ENCODE data around the gene SLC6A13. TPM values are rescaled to one million over a fixed set of nuclear protein-coding genes. Genes with fewer than 3 reads are reported as not detected.

Gene SLC6A13
- total and polyA plus RNA-seq, 7 donors: 0.07 to 1.6 (median 0.50) TPM; not detected in 1

DNA sequence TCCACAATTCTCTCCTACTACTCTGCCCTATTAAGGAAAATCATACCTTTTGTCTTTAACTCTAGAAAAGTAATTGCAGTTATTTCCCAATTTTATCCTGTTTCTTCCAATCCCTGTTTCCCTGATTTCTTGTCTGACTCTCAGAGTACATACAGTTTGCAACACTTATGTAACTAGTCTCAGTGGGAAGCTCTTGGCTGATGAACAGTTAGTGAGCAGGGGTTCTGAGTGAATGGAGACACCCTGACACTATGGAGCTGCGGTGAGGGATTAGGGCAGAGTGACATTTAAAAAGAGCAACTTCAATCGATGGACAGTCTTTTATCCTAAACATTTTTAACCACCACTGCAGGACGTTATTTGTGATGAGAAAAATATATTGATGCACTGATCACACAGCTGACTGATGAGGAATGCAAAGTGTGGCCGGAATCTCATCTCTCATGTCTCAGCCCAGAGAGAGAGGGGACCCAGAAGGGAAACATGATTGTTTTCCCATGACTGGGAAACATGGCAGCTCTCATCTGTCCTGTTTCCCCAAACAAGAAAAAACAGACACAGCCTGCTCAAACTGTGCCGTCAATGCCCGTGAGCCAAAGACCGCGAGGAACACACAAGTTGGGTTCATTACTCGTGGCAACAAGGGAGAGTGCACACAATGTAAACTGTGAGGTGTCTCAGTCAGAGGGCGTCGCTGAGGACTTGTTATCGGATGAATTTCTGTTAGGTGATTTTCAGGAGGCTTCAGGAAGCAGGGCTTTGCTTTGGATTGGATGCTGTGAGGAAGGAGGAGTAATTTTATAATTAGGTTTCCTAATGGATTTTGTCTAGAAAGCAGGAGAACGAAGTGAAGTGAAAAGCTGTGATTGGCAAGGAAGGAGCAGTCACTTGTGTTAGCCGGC is 5.2 kb upstream of the SLC6A13 start:
- Histone ChIP-seq H3K4me3 (no peak overlapping the region), H3K36me3 (ENCODE audit: insufficient read depth in 1 of 2, low read depth in 1 of 2) (no peaks in the 10 kb centered on the region), H3K27me3 (ENCODE audit: insufficient read depth in 3 of 3, low read length in 2 of 3) (no peaks in the 10 kb centered on the region), H3K4me1 (no peaks in the 10 kb centered on the region), H3K9me3 (no peaks in the 10 kb centered on the region), H3K27ac (no peak overlapping the region)
- ATAC-seq: no peak
- no peak for DNase-seq
- intact Hi-C loops (cut with DNase I): no loop called here
- 62 to 65% (median 64%) methylated on average over 14 of the region's 14 CpGs for WGBS, 3 donors
- TF ChIP-seq CTCF (IDR thresholded peaks at IDR 0.05): no peak

DNA sequence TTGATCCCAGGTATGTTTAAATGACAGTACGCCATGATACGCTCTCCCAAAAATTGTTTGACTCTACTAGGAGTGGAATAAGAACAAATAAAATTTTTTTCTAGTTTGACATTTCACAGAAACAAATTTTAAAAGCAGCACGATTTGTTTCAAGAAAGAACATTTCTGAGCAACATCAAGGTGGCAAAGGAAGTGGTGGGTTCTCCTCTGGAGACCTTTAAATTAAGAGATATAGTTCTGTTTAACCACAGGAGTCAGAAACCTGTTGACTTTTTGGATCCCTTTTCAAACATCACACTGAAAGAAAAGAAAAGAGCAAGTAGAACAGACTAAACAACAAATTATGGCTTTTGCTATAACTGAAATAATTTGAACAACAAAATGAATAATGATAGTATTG is 2.5 kb upstream of the SLC6A13 start:
- H3K9me3 ChIP-seq: no peaks in the 10 kb centered on the region
- no peaks in the 10 kb centered on the region for H3K27me3 ChIP-seq (ENCODE audit: insufficient read depth in 3 of 3, low read length in 2 of 3)
- 34 to 36% (median 34%) methylated on average over 3 of the region's 3 CpGs for WGBS, 3 donors
- no peak for DNase-seq
- TF ChIP-seq CTCF (IDR thresholded peaks at IDR 0.05): no peak
- H3K4me3 ChIP-seq: no peak overlapping the region
- no peak overlapping the region for H3K27ac ChIP-seq
- intact Hi-C loops (cut with DNase I): no loop called here
- no peaks in the 10 kb centered on the region for H3K36me3 ChIP-seq (ENCODE audit: insufficient read depth in 1 of 2, low read depth in 1 of 2)
- ATAC-seq: no peak
- H3K4me1 ChIP-seq: no peaks in the 10 kb centered on the region

- intact Hi-C loops (cut with DNase I): no loop called here
- Histone ChIP-seq H3K4me3 (no peak overlapping the region), H3K9me3 (no peaks in the 10 kb centered on the region), H3K27me3 (ENCODE audit: insufficient read depth in 3 of 3, low read length in 2 of 3) (no peaks in the 10 kb centered on the region), H3K27ac (no peak overlapping the region), H3K4me1 (no peaks in the 10 kb centered on the region), H3K36me3 (ENCODE audit: insufficient read depth in 1 of 2, low read depth in 1 of 2) (no peaks in the 10 kb centered on the region)
- no peak for TF ChIP-seq CTCF (IDR thresholded peaks at IDR 0.05)
- WGBS, 3 donors: 80 to 84% (median 81%) methylated on average over 3 of the region's 3 CpGs
- ATAC-seq (no peak), DNase-seq (no peak)
Observed at GRCh38 chr12:264269-264668, 1.6 kb upstream of the SLC6A13 start.

GRCh38 chr12:263574-263973 is 938 bp upstream of the SLC6A13 start:
- 63 to 70% (median 65%) methylated on average over 9 of the region's 9 CpGs for WGBS, 3 donors
- peak in 1 of 4 donors; percentile 24 for ATAC-seq

More at GRCh38 chr12:263574-263973, 938 bp upstream of the SLC6A13 start:
- no peaks in the 10 kb centered on the region for H3K4me1 ChIP-seq
- no peak for DNase-seq
- no peaks in the 10 kb centered on the region for H3K36me3 ChIP-seq (ENCODE audit: insufficient read depth in 1 of 2, low read depth in 1 of 2)
- peaks cover 0 to 1% (median 0%) of the 10 kb centered on the region in 3 donors for H3K27me3 ChIP-seq (ENCODE audit: insufficient read depth in 3 of 3, low read length in 2 of 3)
- intact Hi-C loops (cut with DNase I): no loop called here
- H3K9me3 ChIP-seq: no peaks in the 10 kb centered on the region
- H3K4me3 ChIP-seq: no peak overlapping the region
- H3K27ac ChIP-seq: no peak overlapping the region
- TF ChIP-seq CTCF (IDR thresholded peaks at IDR 0.05): no peak
